HepG2 (cell line): Measurements from ENCODE around the gene PKD2L2. TPM values are rescaled to one million over a fixed set of nuclear protein-coding genes. Genes with fewer than 3 reads are reported as not detected.
A peak's percentile ranks its signal among the peaks of the same experiment; 100 is the strongest.

ENCODE experiments used
- AHR ChIP-seq: IDR thresholded peaks from 2 replicates; pipeline ENCODE4 v1.6.1; 2018; ENCODE audit warnings: missing genetic modification reagents, missing compliant biosample characterization
- ATF1 ChIP-seq: IDR thresholded peaks from 2 replicates; pipeline ENCODE4 v1.6.1; 2016; ENCODE audit warnings: mild to moderate bottlenecking, control low read depth
- CREB1 ChIP-seq, 2 experiments: fragments of 450-650 bp in 1 of 2; IDR thresholded peaks; 2 replicates each; pipeline ENCODE4 v1.6.1; 2016 to 2017; ENCODE audit warnings: control low read depth in 1 of 2, mild to moderate bottlenecking in 1 of 2, missing compliant biosample characterization in 1 of 2, missing genetic modification characterization in 1 of 2
- DR1 ChIP-seq: sonication (generic); formaldehyde crosslinking; IDR thresholded peaks from 2 replicates; pipeline ENCODE4 v1.8.0; 2021; ENCODE audit warnings: mild to moderate bottlenecking, missing genetic modification reagents, inconsistent platforms
- E2F1 ChIP-seq: sonication (generic); formaldehyde crosslinking; IDR thresholded peaks from 2 replicates; pipeline ENCODE4 v1.5.0; 2020; ENCODE audit warnings: missing genetic modification reagents
- GABPB1 ChIP-seq: IDR thresholded peaks from 2 replicates; pipeline ENCODE4 v1.6.1; 2016; ENCODE audit warnings: mild to moderate bottlenecking, missing genetic modification reagents, moderate library complexity, missing compliant biosample characterization
- GATAD2A ChIP-seq: IDR thresholded peaks from 2 replicates; pipeline ENCODE4 v1.6.1; 2016
- JUN ChIP-seq: sonication (generic); formaldehyde crosslinking; IDR thresholded peaks from 2 replicates; pipeline ENCODE4 v1.4.0; 2020; ENCODE audit warnings: mild to moderate bottlenecking, missing genetic modification reagents
- MXD1 ChIP-seq: sonication (generic); formaldehyde crosslinking; IDR thresholded peaks from 2 replicates; pipeline ENCODE4 v1.4.0; 2020; ENCODE audit warnings: mild to moderate bottlenecking, missing genetic modification reagents
- SOX13 ChIP-seq, 3 experiments: fragments of 450-650 bp in 1 of 3; sonication (generic) in 1 of 3; formaldehyde crosslinking in 1 of 3; IDR thresholded peaks in 2 of 3; conservative IDR thresholded peaks in 1 of 3; 2 replicates each; pipeline versions ENCODE4 v1.5.0 to v1.6.1; 2016 to 2020; ENCODE audit warnings: antibody characterized with exemption in 1 of 3, mild to moderate bottlenecking in 1 of 3, missing compliant biosample characterization in 1 of 3, missing genetic modification reagents in 1 of 3, moderate library complexity in 1 of 3
- XBP1 ChIP-seq: sonication (generic); formaldehyde crosslinking; IDR thresholded peaks from 2 replicates; pipeline ENCODE4 v1.5.0; 2020; ENCODE audit warnings: missing genetic modification reagents
- ZBTB4 ChIP-seq: sonication (generic); formaldehyde crosslinking; IDR thresholded peaks from 2 replicates; pipeline ENCODE4 v1.4.0; 2020; ENCODE audit warnings: missing genetic modification reagents, mild to moderate bottlenecking, borderline replicate concordance
- ZNF136 ChIP-seq: sonication (generic); formaldehyde crosslinking; IDR thresholded peaks from 2 replicates; pipeline ENCODE4 v1.8.1; 2022; ENCODE audit warnings: low read depth, mild to moderate bottlenecking, moderate library complexity, missing genetic modification reagents
- ZNF576 ChIP-seq: sonication (generic); formaldehyde crosslinking; IDR thresholded peaks from 2 replicates; pipeline ENCODE4 v1.4.0; 2020; ENCODE audit warnings: mild to moderate bottlenecking, missing genetic modification reagents
- ZNF883 ChIP-seq: sonication (generic); formaldehyde crosslinking; IDR thresholded peaks from 2 replicates; pipeline ENCODE4 v1.5.1; 2020; ENCODE audit warnings: mild to moderate bottlenecking, missing genetic modification reagents; ENCODE audit errors: not compliant biosample characterization
- polyA plus RNA-seq, 8 experiments: library from polyadenylated mRNA; depleted of rRNA in 3 of 8; stranded (reverse) in 7 of 8; unstranded in 1 of 8; fragments of >200 nt; fragmentation: Illumina TruSeq in 4 of 8; extraction: Trizol in 4 of 8; gene quantifications; 2 replicates each; pipeline versions ENCODE4 v1.2.1 to v1.2.3, GENCODE V29; 2011 to 2016; ENCODE audit warnings: low read depth in 4 of 8, missing spikeins in 1 of 8, mixed read lengths in 1 of 8; ENCODE audit not compliant: insufficient read depth in 1 of 8
- total RNA-seq, 5 experiments: library from RNA; depleted of rRNA; stranded (reverse); fragments of >200 nt; fragmentation: Illumina TruSeq; extraction: Trizol; gene quantifications; 2 replicates each; pipeline ENCODE4 v1.2.3, GENCODE V29; 2016; ENCODE audit warnings: low read depth in 1 of 5
- TF ChIP-seq, protein P1 (sequence below): sonication (generic); formaldehyde crosslinking; IDR thresholded peaks from 2 replicates; pipeline ENCODE4 v1.4.0; 2020; ENCODE audit warnings: low read depth, missing genetic modification reagents
- TF ChIP-seq, protein P2 (sequence below): sonication (generic); formaldehyde crosslinking; IDR thresholded peaks from 2 replicates; pipeline ENCODE4 v1.8.1; 2023; ENCODE audit warnings: mild to moderate bottlenecking, missing genetic modification reagents

The PKD2L2 gene
- total and polyA plus RNA-seq, 2 of the 13 experiments (the other 11 are each of a cell fraction or from before 2014, with no cell fraction given): not detected

DNA sequence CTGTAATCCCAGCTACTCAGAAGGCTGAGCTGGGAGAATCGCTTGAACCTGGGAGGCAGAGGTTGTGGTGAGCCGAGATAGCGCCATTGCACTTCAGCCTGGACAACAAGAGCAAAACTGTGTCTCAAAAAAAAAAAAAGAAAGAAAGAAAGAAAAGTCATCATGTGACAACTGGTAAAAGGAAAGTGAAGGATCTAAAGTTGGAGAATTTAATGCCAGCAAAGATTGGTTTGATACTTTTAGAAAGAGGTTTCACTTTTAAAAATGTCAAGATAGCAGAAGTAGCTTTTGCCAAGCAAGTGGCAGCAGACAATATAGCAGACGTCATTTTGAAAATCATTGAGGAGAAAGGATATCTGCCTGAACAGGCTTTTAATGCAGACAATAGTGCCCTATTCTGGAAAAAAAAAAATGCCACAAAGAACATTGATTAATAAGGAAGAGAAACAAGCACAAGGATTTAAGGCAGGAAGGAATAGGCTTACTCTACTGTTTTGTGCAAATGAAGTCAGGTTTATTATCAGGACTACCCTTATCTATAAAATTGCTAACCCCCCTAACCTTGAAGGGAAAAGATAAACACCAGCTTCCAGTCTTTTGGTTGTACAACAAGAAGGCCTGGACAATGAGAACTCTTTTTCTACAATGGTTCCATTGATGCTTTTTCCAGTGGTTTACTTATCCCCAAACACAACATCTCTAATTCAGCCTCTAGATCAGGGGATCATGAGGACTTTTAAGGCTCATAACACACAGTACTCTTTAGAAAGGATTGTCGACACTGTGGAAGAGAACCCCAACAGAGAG, 12.0 kb downstream of the PKD2L2 start (continued):
- TF ChIP-seq SOX13 (IDR thresholded peaks at IDR 0.05) (no peak; the same call in 1 of the 2 replicates), SOX13 (CRISPR knock-in tag; conservative IDR thresholded peaks at IDR 0.05 in 1 of 2, IDR thresholded peaks at IDR 0.05 in 1 of 2) (peak in 1 of 2 experiments; percentile 86; a peak in 2 of 4 replicates), ZBTB4 (CRISPR knock-in tag) (no peak), E2F1 (CRISPR knock-in tag) (no peak), DR1 (CRISPR knock-in tag) (no peak), MXD1 (CRISPR knock-in tag) (no peak), ATF1 (no peak), GABPB1 (CRISPR knock-in tag) (no peak), AHR (no peak), ZNF136 (CRISPR knock-in tag) (no peak), ZNF576 (CRISPR knock-in tag) (no peak), ZNF883 (CRISPR knock-in tag) (no peak), GATAD2A (CRISPR knock-in tag) (peak; percentile 41; the same call in 1 of the 2 replicates), XBP1 (CRISPR knock-in tag) (no peak), CREB1 (IDR thresholded peaks at IDR 0.05) (no peak), CREB1 (CRISPR knock-in tag; IDR thresholded peaks at IDR 0.05) (no peak), JUN (CRISPR knock-in tag) (no peak)
- TF ChIP-seq, protein P1, sequence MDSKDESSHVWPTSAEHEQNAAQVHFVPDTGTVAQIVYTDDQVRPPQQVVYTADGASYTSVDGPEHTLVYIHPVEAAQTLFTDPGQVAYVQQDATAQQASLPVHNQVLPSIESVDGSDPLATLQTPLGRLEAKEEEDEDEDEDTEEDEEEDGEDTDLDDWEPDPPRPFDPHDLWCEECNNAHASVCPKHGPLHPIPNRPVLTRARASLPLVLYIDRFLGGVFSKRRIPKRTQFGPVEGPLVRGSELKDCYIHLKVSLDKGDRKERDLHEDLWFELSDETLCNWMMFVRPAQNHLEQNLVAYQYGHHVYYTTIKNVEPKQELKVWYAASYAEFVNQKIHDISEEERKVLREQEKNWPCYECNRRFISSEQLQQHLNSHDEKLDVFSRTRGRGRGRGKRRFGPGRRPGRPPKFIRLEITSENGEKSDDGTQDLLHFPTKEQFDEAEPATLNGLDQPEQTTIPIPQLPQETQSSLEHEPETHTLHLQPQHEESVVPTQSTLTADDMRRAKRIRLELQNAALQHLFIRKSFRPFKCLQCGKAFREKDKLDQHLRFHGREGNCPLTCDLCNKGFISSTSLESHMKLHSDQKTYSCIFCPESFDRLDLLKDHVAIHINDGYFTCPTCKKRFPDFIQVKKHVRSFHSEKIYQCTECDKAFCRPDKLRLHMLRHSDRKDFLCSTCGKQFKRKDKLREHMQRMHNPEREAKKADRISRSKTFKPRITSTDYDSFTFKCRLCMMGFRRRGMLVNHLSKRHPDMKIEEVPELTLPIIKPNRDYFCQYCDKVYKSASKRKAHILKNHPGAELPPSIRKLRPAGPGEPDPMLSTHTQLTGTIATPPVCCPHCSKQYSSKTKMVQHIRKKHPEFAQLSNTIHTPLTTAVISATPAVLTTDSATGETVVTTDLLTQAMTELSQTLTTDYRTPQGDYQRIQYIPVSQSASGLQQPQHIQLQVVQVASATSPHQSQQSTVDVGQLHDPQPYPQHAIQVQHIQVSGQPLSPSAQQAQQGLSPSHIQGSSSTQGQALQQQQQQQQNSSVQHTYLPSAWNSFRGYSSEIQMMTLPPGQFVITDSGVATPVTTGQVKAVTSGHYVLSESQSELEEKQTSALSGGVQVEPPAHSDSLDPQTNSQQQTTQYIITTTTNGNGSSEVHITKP (CRISPR knock-in tag): no peak
- TF ChIP-seq, protein P2, sequence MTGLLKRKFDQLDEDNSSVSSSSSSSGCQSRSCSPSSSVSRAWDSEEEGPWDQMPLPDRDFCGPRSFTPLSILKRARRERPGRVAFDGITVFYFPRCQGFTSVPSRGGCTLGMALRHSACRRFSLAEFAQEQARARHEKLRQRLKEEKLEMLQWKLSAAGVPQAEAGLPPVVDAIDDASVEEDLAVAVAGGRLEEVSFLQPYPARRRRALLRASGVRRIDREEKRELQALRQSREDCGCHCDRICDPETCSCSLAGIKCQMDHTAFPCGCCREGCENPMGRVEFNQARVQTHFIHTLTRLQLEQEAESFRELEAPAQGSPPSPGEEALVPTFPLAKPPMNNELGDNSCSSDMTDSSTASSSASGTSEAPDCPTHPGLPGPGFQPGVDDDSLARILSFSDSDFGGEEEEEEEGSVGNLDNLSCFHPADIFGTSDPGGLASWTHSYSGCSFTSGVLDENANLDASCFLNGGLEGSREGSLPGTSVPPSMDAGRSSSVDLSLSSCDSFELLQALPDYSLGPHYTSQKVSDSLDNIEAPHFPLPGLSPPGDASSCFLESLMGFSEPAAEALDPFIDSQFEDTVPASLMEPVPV (CRISPR knock-in tag): no peak
